Caco-2 (cell line): Measurements from ENCODE around the gene SLC38A6. TPM values are rescaled to one million over a fixed set of nuclear protein-coding genes. Genes with fewer than 3 reads are reported as not detected.

Source experiments
- BruUV-seq: library from RNA; stranded (reverse); fragments of 400-500 nt; replicated peaks from 2 replicates; lab custom pipeline; 2021; lab: Mats Ljungman, UMichigan
- CTCF ChIA-PET: fragments of 300-600 bp; sonication (Branson Sonifier 250); formaldehyde crosslinking; loops from one replicate; lab custom pipeline; 2022; ENCODE audit warnings: antibody characterized with exemption; lab: Charles Lee
- POLR2A ChIA-PET: fragments of 300-600 bp; sonication (Branson Sonifier 250); formaldehyde crosslinking; loops from one replicate; lab custom pipeline; 2022; ENCODE audit warnings: antibody characterized with exemption; lab: Charles Lee
- DNase-seq, 2 experiments: peaks; one replicate each; pipeline versions ENCODE4 v3.0.0 to v3.0.0-alpha.2; 2020 to 2022
- H3K27me3 ChIP-seq: replicated peaks from 2 replicates; pipeline ENCODE4 v1.6.0; 2011; ENCODE audit warnings: low read length; ENCODE audit not compliant: control insufficient read depth, insufficient read depth
- H3K36me3 ChIP-seq: 2 replicates; pipeline ENCODE4 v1.5.1; 2011; ENCODE audit warnings: low read length; ENCODE audit not compliant: control insufficient read depth, insufficient read depth
- H3K4me1 ChIP-seq: fragments of 250-450 bp; sonication (Bioruptor Pico); 2 replicates; pipeline ENCODE4 v1.5.1; 2020; ENCODE audit warnings: mild to moderate bottlenecking
- H3K4me3 ChIP-seq: 2 replicates; pipeline ENCODE4 v1.5.1; 2011; ENCODE audit warnings: low read depth, mild to moderate bottlenecking, control low read depth, low read length
- H3K9me3 ChIP-seq: fragments of 250-450 bp; sonication (Bioruptor Pico); 2 replicates; pipeline ENCODE4 v1.5.1; 2020; ENCODE audit warnings: mild to moderate bottlenecking, moderate library complexity
- H3K27ac Mint-ChIP-seq: one replicate; pipeline ENCODE4 v1.8.0; 2022; ENCODE audit warnings: mixed read lengths; ENCODE audit not compliant: unreplicated experiment
- H3K27me3 Mint-ChIP-seq: one replicate; pipeline ENCODE4 v1.8.0; 2022; ENCODE audit warnings: mixed read lengths; ENCODE audit not compliant: insufficient read depth, unreplicated experiment
- H3K36me3 Mint-ChIP-seq: one replicate; pipeline ENCODE4 v1.8.0; 2022; ENCODE audit warnings: mild to moderate bottlenecking, mixed read lengths; ENCODE audit not compliant: insufficient read depth, unreplicated experiment
- H3K4me1 Mint-ChIP-seq: one replicate; pipeline ENCODE4 v1.8.0; 2022; ENCODE audit warnings: low read depth, mixed read lengths; ENCODE audit not compliant: unreplicated experiment
- H3K4me3 Mint-ChIP-seq: one replicate; pipeline ENCODE4 v1.8.0; 2022; ENCODE audit warnings: mild to moderate bottlenecking, moderate library complexity, mixed read lengths; ENCODE audit not compliant: unreplicated experiment
- H3K9me3 Mint-ChIP-seq: one replicate; pipeline ENCODE4 v1.8.0; 2022; ENCODE audit warnings: mixed read lengths; ENCODE audit not compliant: unreplicated experiment
- CTCF ChIP-seq, 2 experiments: fragments of 200-600 bp in 1 of 2; IDR thresholded peaks; 1 replicate in 1 of 2; 2 replicates in 1 of 2; pipeline versions ENCODE4 v1.5.1 to v1.8.0; 2011 to 2022; ENCODE audit warnings: antibody characterized with exemption in 1 of 2, control low read depth in 1 of 2, inconsistent platforms in 1 of 2, low read depth in 1 of 2, low read length in 1 of 2, mild to moderate bottlenecking in 1 of 2, moderate library complexity in 1 of 2; ENCODE audit not compliant: insufficient read depth in 1 of 2, severe bottlenecking in 1 of 2, unreplicated experiment in 1 of 2
- intact Hi-C: fragments of 100-400 bp; cut with micrococcal nuclease; formaldehyde crosslinking; loops from one replicate; pipeline ENCODE4 v1.10.0; 2022; ENCODE audit not compliant: unreplicated experiment
- total RNA-seq: library from RNA; stranded (reverse); gene quantifications from 2 replicates; pipeline ENCODE4 v1.2.3, GENCODE V29; 2022

SLC38A6 gene
- total RNA-seq, 1 experiment from 2014 or later: 11.5 TPM

- H3K27ac Mint-ChIP-seq: no peak overlapping the region
- ChIA-PET POLR2A (no interaction called here), CTCF (no interaction called here)
- DNase-seq: no peak
- no TSS peak for BruUV-seq
- H3K9me3 Mint-ChIP-seq: no peaks in the 10 kb centered on the region
- H3K4me3 ChIP-seq: no peak overlapping the region
- H3K9me3 ChIP-seq: no peaks in the 10 kb centered on the region
- no peak for TF ChIP-seq CTCF (IDR thresholded peaks at IDR 0.05; ENCODE audit: insufficient read depth in 1 of 2, low read depth in 1 of 2, low read length in 1 of 2, severe bottlenecking in 1 of 2, unreplicated experiment in 1 of 2)
- H3K36me3 Mint-ChIP-seq: no peaks in the 10 kb centered on the region
- no peaks in the 10 kb centered on the region for H3K4me1 ChIP-seq
- no peaks in the 10 kb centered on the region for H3K27me3 Mint-ChIP-seq
- H3K27me3 ChIP-seq: no peaks in the 10 kb centered on the region
- no peaks in the 10 kb centered on the region for H3K4me1 Mint-ChIP-seq
- intact Hi-C loops: no loop called here
- no peak overlapping the region for H3K4me3 Mint-ChIP-seq
- H3K36me3 ChIP-seq: no peaks in the 10 kb centered on the region
Measured at GRCh38 chr14:61047021-61047420, 66.0 kb downstream of the SLC38A6 start.

GRCh38 chr14:61048640-61049039, 67.6 kb downstream of the SLC38A6 start:
- Histone ChIP-seq H3K4me1 (no peaks in the 10 kb centered on the region), H3K27me3 (no peaks in the 10 kb centered on the region), H3K4me3 (no peak overlapping the region), H3K36me3 (no peaks in the 10 kb centered on the region), H3K9me3 (no peaks in the 10 kb centered on the region)
- no peaks in the 10 kb centered on the region for H3K4me1 Mint-ChIP-seq
- H3K4me3 Mint-ChIP-seq: no peak overlapping the region
- no peak for DNase-seq
- no peaks in the 10 kb centered on the region for H3K36me3 Mint-ChIP-seq
- H3K9me3 Mint-ChIP-seq: peaks cover 2% of the 10 kb centered on the region
- H3K27me3 Mint-ChIP-seq: no peaks in the 10 kb centered on the region
- no TSS peak for BruUV-seq
- POLR2A ChIA-PET: no interaction called here
- CTCF ChIA-PET: no interaction called here
- H3K27ac Mint-ChIP-seq: no peak overlapping the region
- TF ChIP-seq CTCF (IDR thresholded peaks at IDR 0.05; ENCODE audit: insufficient read depth in 1 of 2, low read depth in 1 of 2, low read length in 1 of 2, severe bottlenecking in 1 of 2, unreplicated experiment in 1 of 2): no peak
- intact Hi-C loops: no loop called here

DNA sequence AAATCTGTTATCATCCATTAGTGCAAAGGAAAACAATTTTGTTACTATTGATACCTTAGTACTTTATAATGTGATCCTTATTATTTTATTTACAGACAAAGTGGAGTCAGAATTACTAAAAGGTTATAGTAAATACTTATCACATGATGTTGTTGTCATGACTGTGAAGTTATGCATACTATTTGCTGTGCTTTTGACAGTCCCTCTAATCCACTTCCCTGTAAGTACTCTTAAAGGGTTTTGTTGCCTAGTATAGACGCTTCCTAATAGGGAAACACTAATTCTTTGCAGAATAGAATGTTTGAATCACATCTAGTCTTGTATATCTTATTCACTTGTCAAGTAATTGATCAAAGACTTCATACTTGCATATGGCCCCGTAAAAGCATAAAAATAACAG, 69.4 kb downstream of the SLC38A6 start:
- H3K9me3 ChIP-seq: no peaks in the 10 kb centered on the region
- no peak for DNase-seq
- Mint-ChIP-seq H3K9me3 (peaks cover 14% of the 10 kb centered on the region), H3K4me1 (no peaks in the 10 kb centered on the region), H3K36me3 (no peaks in the 10 kb centered on the region), H3K4me3 (no peak overlapping the region), H3K27ac (no peak overlapping the region), H3K27me3 (no peaks in the 10 kb centered on the region)
- no peak overlapping the region for H3K4me3 ChIP-seq
- intact Hi-C loops: no loop called here
- H3K36me3 ChIP-seq: no peaks in the 10 kb centered on the region
- H3K27me3 ChIP-seq: no peaks in the 10 kb centered on the region
- no peaks in the 10 kb centered on the region for H3K4me1 ChIP-seq
- POLR2A ChIA-PET: no interaction called here
- no TSS peak for BruUV-seq
- CTCF ChIA-PET: no interaction called here
- no peak for TF ChIP-seq CTCF (IDR thresholded peaks at IDR 0.05; ENCODE audit: insufficient read depth in 1 of 2, low read depth in 1 of 2, low read length in 1 of 2, severe bottlenecking in 1 of 2, unreplicated experiment in 1 of 2)
